Measurements from ENCODE around the gene HSF4. TPM values are rescaled to one million over a fixed set of nuclear protein-coding genes. Genes with fewer than 3 reads are reported as not detected.
A peak's percentile ranks its signal among the peaks of the same experiment; 100 is the strongest.

HSF4 gene
- total RNA-seq, 1 donor from 2014 or later = 3.7 TPM

GRCh38 chr16:67149276-67150046 lies 15.1 kb upstream of the HSF4 start:
- no peak for FAIRE-seq
- peak in 1 of 2 donors; percentile 30 for DNase-seq (ENCODE audit: low spot score in 2 of 2)

GRCh38 chr16:67150047-67150832 lies 14.3 kb upstream of the HSF4 start:
- FAIRE-seq = no peak
- peak; percentile 69 to 74 for DNase-seq (ENCODE audit: low spot score in 2 of 2)

GRCh38 chr16:67150833-67151396 lies 13.6 kb upstream of the HSF4 start, which contains the start of gene B3GNT9:
Gene B3GNT9 (minus strand): TSS chr16:67150998. CDS start chr16:67150485, 513 bp downstream.
- DNase-seq (ENCODE audit: low spot score in 2 of 2) (peak; percentile 77 to 87), FAIRE-seq (no peak)

GRCh38 chr16:67151431-67152097 lies 13.0 kb upstream of the HSF4 start:
- FAIRE-seq (no peak), DNase-seq (ENCODE audit: low spot score in 2 of 2) (peak in 1 of 2 donors; percentile 38)

GRCh38 chr16:67154578-67155294 lies 9.8 kb upstream of the HSF4 start:
- no peak for FAIRE-seq

GRCh38 chr16:67155295-67156142 lies 9.0 kb upstream of the HSF4 start:
- DNase-seq (ENCODE audit: low spot score in 2 of 2) (peak; percentile 94 to 96), FAIRE-seq (no peak)

More at GRCh38 chr16:67154578-67155294, 9.8 kb upstream of the HSF4 start:
- DNase-seq (ENCODE audit: low spot score in 2 of 2) = peak in 1 of 2 donors; percentile 42

GRCh38 chr16:67156143-67156844 lies 8.3 kb upstream of the HSF4 start:
- FAIRE-seq (no peak), DNase-seq (ENCODE audit: low spot score in 2 of 2) (peak in 1 of 2 donors; percentile 35)

- FAIRE-seq = no peak
- no peak for DNase-seq (ENCODE audit: low spot score in 2 of 2)
These were observed 7.3 kb upstream of the HSF4 start for GRCh38 chr16:67157106-67157748.

- DNase-seq (ENCODE audit: low spot score in 2 of 2) (peak in 1 of 2 donors; percentile 12), FAIRE-seq (no peak)
These were observed 6.5 kb upstream of the HSF4 start for GRCh38 chr16:67157892-67158635.

- DNase-seq (ENCODE audit: low spot score in 2 of 2) (peak in 1 of 2 donors; percentile 46), FAIRE-seq (no peak)
These were observed 5.6 kb upstream of the HSF4 start for GRCh38 chr16:67158637-67159600.

- FAIRE-seq (no peak), DNase-seq (ENCODE audit: low spot score in 2 of 2) (peak in 1 of 2 donors; percentile 19)
These were observed 2.9 kb upstream of the HSF4 start for GRCh38 chr16:67161595-67162058.

- DNase-seq (ENCODE audit: low spot score in 2 of 2) = peak in 1 of 2 donors; percentile 40
- no peak for FAIRE-seq
These were observed 1.9 kb upstream of the HSF4 start for GRCh38 chr16:67162506-67163163.

GRCh38 chr16:67163164-67163998 lies 1.2 kb upstream of the HSF4 start:
- DNase-seq (ENCODE audit: low spot score in 2 of 2) = peak in 1 of 2 donors; percentile 73
- FAIRE-seq = no peak

- FAIRE-seq (no peak), DNase-seq (ENCODE audit: low spot score in 2 of 2) (no peak)
These were observed 466 bp upstream of the HSF4 start for GRCh38 chr16:67163999-67164558.

Data from frontal cortex (tissue), 4 donors.